T-helper 2 cell treated with Interferon-gamma antibody and Interleukin-4, amounts not matched to agents 5 μg/mL and 100 μg/mL, for 36 hours (primary cell): Measurements from ENCODE around the gene BTLA.

ENCODE experiments used
- DNase-seq: peaks from one replicate; pipeline ENCODE4 v3.0.0; 2021; ENCODE audit warnings: low spot score
- H3K27ac Mint-ChIP-seq: one replicate; pipeline ENCODE4 v1.8.0; 2021; ENCODE audit warnings: mild to moderate bottlenecking, mixed read lengths
- H3K27me3 Mint-ChIP-seq: one replicate; pipeline ENCODE4 v1.8.0; 2021; ENCODE audit warnings: low read depth, mixed read lengths
- H3K36me3 Mint-ChIP-seq: one replicate; pipeline ENCODE4 v1.8.0; 2021; ENCODE audit warnings: low read depth, mixed read lengths
- H3K4me1 Mint-ChIP-seq: one replicate; pipeline ENCODE4 v1.8.0; 2021; ENCODE audit warnings: low read depth, mixed read lengths
- H3K4me3 Mint-ChIP-seq: one replicate; pipeline ENCODE4 v1.8.0; 2022; ENCODE audit warnings: mild to moderate bottlenecking, moderate library complexity, mixed read lengths
- H3K9me3 Mint-ChIP-seq: one replicate; pipeline ENCODE4 v1.8.0; 2021; ENCODE audit warnings: mixed read lengths

Gene BTLA

DNA sequence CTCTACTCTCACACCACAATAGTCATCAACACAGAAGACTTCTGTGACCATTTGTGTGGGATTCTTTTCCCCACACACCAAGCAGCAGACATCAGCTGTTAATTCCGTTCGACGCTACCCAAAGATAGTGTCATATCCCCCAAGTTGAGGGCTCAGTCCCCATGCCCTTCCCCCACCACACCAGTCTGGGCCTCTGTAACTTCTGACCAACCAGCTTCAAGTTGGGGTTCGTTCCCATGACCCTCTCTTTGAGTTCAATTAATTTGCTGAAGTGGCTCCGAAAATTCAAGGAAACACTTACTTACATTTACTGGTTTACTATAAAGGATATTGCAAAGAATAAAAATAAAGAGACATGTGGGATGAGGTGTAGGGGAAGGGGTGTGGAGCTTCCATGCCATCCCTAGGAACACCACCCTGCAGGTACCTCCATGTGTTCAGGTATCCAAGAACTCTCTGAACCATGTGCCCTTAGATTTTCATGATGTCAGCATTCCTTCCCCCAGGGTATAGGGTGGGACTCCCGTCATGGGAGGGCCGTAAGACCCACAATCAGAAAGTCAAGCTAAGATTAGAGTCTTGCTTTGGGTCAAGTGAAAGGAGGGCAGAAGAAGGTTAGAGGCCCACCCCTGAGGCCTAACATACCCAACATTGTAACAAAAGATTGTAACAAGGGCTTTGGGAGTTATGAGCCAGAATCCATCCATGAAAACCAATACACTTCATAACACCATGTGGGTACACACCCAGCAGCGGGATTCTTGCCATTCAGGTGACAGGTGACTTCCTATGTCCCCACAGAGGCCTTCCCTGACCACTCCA lies 82.7 kb downstream of the BTLA start:
- H3K9me3 Mint-ChIP-seq = peaks cover 6% of the 10 kb centered on the region
- peaks cover 13% of the 10 kb centered on the region for H3K4me1 Mint-ChIP-seq
- peaks cover 2% of the 10 kb centered on the region for H3K36me3 Mint-ChIP-seq
- no peak for DNase-seq
- no peak overlapping the region for H3K4me3 Mint-ChIP-seq
- no peaks in the 10 kb centered on the region for H3K27me3 Mint-ChIP-seq
- H3K27ac Mint-ChIP-seq = no peak overlapping the region

DNA sequence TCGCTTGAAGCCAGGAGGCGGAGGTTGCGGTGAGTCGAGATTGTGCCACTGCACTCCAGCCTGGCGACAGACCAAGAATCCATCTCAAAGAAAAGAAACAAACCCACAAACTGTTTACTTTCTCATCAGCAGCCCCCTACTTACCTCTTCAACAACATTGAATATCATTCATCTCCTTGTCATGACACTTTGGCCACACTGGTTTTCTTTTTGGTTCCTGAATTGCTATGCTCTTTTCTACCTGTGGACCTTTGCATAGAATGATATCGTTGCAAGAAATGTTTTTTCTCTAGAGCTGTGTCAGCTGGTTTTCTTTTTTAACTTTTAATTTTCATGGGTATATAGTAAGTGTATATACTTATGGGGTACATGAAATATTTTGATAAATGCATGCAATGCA lies 83.9 kb downstream of the BTLA start:
- Mint-ChIP-seq H3K27ac (no peak overlapping the region), H3K4me1 (peaks cover 15% of the 10 kb centered on the region), H3K27me3 (no peaks in the 10 kb centered on the region), H3K4me3 (no peak overlapping the region), H3K9me3 (peaks cover 6% of the 10 kb centered on the region), H3K36me3 (peaks cover 2% of the 10 kb centered on the region)
- DNase-seq = no peak
